Fibroblast of skin of back (primary cell): ENCODE measurements around the gene LDHB.
"Not testable (repeated sequence)": the region's sequence is repeated elsewhere in the genome, so short reads cannot be mapped to it uniquely, and the experiment has no call there.

Experiments
- DNase-seq: peaks from one replicate; pipeline ENCODE4 v3.0.0-alpha.2; 2013

LDHB gene

DNA sequence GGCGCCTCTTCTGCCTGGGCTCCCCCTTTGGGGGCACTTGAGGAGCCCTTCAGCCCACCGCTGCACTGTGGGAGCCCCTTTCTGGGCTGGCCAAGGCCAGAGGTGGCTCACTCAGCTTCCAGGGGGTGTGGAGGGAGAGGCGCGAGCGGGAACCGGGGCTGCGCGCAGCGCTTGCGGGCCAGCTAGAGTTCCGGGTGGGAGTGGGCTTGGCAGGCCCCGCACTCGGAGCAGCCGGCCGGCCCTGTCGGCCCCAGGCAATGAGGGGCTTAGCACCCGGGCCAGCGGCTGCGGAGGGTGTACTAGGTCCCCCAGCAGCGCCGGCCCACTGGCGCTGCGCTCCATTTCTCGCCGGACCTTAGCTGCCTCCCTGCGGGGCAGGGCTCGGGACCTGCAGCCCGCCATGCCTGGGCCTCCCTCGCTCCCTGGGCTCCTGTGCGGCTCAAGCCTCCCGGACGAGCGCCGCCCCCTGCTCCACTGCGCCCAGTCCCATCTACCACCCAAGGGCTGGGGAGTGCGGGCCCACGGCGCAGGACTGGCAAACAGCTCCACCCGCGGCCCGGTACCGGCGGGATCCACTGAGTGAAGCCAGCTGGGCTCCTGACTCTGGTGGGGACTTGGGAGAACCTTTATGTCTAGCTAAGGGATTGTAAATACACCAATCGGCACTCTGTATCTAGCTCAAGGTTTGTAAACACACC, 3.9 kb upstream of the LDHB start:
- not testable (repeated sequence) for DNase-seq

DNA sequence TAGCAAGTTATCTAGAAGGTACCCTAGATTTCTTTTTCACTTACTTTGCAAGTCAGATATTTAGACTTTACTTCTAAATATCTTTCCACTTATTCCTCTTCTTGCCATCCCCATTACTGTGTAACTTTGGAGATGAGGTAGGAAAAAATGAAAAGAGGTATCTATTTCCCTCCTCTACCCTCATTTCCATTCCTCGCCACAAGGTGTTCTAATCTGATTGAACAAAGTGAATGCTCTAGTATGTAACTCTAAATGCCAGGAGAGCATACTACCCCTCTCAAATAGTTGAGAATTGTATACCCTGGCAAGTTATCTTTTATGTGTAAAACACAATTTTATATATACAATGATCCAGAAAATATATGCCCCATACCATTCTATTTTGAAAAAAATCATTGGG, 1.7 kb upstream of the LDHB start:
- DNase-seq = no peak

DNA sequence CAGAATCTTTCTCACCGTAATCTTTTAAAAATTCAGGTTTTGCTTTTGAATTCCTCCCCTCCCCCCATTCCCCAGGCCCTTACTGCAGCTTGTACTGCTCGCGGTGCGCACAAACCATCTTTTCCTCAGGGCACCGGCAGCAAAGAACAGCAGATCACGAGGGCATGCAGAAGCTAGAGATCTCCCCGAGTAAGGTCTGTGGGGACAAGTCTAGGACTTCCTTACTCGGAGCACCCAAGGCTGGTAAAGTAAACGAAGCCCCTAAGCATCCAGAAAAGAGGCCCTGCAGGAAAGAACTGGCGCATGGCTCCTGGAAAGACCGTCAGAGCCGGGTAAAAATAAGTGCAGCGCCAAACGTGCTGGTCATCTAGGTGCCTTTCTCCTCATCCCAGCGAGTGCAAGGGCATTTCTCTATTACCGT, 727 bp downstream of the LDHB start:
- peak; percentile 55 for DNase-seq

DNA sequence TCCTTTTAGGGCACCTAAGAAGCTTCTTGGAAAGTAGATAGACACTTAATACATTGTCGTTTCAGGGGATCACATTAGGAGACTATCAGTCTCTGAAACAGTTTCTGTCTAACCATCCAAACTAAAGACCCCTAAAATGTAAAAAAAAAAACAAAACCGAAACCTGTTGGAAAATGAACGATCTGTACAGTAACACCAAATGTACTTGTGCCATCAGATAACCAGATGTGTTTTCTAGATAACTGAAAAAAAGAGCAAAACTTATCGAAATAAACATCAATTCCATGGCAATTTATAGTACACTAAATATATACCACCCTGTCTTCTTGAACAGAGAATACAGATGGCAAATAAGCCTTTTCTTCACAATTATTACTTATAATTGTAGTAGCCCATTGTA, 2.1 kb downstream of the LDHB start:
- DNase-seq = no peak

DNA sequence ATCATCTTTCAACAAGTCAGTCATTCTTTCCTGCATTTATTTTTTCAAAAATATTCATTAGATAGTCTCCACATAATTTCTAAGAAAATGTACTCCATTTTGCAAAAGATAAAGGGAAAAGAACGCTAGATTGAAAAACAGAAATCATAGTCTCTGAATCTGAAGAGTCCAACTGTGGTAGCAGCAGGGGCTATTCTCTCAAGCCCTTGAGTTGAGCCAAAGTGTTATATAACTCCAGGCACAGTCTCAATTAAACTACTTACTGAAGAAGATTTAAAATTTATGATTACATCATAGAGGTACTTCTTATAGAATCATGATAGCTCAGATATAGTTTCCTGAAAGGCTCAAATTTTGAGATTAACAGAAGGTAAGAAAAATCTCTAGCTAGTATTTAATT, 5.8 kb downstream of the LDHB start:
- DNase-seq = no peak

DNA sequence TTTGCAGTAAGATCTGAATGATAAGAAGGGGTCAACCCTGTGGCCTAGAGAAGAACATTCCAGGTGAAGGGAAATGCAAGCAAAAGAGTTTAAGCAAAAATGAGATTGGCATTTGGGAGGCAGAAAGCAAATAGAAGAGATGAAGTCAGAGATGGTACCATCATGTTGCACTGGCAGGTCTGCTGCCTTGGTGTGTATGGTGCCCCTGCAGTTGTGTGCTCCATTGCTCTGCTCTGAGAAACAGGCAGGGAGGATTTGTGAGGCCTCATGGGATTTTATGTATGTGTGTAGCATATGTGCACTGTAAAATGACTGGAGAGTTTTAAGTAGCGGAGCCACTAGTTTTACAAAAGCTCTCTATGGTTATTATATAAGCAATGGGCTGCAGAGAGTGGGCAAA, 6.6 kb downstream of the LDHB start:
- DNase-seq = no peak

DNA sequence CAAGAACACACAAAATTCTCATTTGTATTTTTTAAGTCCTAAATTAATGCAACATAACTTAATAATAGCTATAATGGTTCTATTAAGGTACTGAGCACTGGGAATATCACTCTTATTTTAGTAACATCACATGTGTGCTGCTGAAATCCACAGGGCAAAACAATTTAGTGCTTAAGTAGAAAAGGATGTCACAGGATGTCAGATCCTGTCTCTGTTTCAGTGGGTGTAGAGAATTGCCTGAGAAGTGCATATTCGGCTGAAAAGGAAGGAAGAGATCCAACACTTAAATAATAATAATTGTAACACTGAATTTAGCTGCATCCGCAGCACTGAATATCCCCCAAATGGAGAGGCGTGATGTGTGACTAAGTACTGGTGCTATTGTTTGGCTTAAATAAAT, 8.6 kb downstream of the LDHB start:
- DNase-seq = peak; percentile 5

DNA sequence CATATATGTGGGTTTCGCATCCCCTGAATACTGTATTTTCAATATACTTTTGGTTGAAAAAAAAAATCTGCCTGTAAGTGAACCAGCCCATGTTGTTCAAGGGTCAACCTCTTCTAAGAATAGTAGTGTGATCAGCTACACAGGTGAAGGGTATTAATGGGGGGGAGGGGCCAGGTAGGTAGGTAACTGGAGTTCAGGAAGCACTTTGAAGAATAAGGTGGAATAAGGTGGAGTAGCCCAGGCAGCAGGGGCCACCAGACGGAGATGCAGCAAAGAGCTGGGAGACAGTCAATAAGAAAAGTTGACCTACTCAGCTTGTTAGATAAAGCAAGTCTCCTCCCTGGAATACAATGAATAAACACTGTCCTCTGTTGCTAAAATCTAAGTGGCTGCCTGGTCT, 9.3 kb downstream of the LDHB start:
- no peak for DNase-seq

DNA sequence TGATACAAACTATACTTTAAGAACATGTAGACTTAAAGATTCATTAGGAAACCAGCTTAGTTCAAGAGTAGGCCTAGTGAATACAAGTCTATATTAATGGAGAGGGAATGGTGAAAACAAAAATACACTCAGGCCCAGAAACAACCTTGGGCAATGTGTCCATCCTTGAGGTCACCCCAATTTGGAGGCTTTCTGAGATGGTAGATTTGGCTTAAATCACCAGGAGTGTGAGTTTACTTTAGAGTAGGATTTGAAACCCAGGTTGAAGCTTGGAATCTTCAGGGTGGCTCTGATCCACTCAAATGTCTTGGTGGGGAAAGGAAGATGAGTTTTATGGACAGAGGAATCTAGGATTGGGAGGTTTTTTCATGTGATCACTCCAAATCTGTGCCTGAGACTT, 10.5 kb downstream of the LDHB start:
- no peak for DNase-seq

DNA sequence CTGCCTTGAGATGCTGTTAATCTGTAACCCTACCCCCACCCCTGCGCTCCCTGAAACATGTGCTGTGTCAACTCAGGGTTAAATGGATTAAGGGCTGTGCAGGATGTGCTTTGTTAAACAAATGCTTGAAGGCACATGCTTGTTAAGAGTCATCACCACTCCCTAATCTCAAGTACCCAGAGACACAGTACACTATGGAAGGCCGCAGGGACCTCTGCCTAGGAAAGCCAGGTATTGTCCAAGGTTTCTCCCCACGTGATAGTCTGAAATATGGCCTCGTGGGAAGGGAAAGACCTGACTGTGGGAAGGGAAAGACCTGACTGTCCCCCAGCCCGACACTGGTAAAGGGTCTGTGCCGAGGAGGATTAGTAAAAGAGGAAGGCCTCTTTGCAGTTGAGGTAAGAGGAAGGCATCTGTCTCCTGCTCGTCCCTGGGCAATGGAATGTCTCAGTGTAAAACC, 12.6 kb downstream of the LDHB start:
- not testable (repeated sequence) for DNase-seq

DNA sequence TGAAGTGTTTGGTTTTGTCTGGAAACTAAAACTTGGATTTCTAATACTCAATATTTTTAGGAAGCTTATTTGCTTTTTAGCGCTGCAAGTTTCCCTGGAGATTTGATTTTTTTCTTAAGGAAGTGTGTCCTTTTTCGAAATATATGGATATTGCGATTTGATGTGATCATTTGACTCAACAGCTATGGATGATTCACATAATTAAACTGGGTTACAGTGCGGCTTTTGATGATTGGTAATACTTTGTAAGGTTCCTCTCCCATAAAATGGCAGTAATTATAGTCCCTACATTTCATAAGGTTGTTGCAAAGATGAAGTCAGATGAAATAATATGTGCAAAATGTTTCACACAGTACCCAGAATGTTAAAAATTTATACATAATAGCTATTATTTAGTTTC, 13.1 kb downstream of the LDHB start:
- no peak for DNase-seq

DNA sequence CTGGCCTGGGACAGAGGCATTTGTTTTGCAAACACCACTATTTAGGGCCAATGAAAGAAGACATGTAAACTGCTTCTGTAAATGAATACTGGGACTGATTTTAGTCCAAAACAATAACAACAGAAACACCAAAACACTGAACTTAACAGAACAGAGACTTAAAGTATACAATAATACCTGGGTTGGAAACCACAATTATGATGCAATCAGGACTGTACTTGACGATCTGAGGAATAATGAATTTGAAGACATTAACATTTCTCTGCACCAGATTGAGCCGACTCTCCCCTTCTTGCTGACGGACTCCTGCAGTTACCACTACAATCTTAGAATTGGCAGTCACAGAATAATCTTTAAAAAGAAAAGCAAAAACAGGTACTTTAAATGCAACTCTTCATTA, 13.9 kb downstream of the LDHB start:
- DNase-seq = no peak

DNA sequence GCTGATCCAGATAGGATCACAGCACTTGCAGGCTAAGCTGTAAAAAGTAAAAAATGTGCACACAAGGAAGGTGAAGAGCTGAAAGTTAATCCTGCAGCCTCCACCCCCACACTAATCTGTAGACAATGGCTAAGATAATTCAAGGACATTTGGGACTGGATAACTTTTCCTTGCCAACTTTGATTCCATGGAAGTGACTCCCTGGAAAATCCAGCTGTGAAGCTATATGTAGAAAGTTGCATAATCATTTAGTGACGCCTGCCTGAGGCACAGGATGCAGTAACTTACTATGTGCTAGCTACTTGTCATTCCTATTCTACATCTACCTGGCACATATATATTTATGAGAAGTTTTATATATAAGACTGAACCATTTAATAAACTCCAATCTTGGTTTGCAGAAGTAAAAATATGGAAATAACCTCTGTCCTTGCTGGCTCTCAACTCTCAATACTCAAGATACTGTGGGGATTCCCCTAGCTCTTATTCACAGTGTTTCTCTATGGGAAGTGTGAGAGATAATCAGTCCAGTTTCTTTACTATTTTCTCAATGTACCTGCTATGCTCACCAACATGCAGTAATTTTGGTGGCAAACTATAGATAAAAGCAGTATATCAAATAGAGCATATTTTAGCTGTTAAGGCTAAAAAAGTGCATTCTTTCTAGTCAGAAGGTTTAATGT, 14.8 kb downstream of the LDHB start:
- DNase-seq = no peak

DNA sequence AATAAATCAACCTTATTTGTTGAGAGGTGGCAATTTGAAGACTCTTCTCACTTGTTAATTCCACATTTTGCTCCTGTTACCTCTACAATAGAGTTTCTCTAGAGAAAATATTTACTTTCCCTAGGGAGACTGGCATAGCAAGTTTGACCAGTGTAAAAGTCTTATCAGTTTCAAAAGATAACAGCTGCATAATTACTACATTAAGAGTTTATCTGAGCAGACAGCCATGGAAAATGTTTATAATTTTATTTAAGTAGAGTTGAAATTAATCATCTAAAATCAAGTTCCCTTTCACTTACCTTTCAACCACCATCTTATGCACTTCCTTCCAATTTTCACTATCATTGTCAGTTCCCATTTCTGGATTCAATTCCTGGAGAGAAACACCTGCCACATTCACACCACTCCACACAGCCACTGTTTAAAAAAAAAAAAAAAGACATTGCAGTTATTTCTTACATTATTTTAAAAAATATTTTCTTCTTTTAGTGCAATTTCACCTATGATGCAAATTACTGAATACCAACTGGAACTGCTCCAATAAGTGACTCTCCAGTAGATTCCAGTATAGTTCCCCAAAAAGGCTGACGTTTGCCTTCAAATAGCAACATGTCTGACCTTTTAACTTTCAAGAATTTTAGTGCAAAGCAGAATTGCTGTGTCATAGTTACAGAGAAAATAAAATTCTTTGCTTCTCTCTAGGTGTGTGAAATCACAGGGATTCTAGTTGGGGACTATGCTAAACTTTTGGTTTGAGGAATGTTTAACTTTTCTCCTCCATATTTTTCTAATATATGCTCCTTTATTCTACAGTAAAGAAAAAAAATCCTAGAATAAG, 19.4 kb downstream of the LDHB start:
- DNase-seq = no peak

DNA sequence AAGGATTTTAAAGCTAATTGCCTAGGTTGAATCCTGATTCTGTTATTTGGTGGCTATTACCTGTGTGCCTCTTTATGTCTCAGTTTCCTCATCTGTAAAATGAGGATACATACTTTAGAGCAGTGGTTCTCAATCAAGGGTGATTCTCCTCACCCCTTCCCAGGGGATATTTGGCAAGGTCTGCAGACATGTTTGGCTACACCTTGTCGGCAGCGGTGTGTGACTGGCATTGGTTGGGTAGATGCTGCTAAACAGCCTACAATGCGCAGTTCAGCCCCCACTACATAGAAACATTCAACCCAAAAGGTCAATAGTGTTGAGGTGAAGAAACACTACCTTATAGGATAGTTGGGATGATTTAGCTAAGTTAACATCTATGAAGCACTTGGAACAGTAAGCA, 23.4 kb downstream of the LDHB start:
- no peak for DNase-seq

DNA sequence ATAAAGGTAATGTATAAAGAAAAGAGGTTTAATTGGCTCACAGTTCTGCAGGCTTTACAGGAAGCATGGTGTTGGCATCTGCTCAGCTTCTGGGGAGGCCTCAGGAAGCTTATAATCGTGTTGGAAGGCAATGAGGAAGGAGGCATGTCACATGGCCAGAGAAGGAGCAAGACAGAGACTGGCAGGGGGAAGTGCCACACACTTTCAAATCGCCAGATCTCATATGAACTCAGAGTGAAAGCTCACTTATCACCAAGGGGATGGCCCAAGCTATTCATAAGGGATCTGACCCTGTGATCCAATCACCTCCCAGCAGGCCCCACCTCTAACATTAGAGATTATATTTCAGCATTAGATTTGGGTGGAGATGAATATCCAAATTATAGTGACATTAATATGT, 26.3 kb downstream of the LDHB start:
- no peak for DNase-seq

DNA sequence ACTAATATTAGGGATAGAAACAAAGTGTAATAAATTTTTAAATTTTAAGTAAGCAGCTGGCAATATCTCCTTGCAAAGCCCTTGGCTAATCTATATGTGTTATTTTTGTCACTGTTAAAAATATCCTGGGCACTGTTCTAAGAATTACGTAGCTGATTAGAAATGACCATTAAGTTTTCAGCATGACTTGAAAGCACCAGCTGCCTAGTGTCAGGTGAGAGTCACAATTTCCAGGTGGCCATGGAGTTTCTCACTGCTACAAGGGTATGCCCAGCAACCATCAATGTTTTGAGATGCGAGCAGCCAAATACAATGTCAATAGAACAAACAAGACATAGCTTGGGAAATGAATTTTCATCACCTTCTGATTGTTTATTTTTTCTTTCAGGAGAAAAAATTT, 29.7 kb downstream of the LDHB start:
- DNase-seq = no peak

DNA sequence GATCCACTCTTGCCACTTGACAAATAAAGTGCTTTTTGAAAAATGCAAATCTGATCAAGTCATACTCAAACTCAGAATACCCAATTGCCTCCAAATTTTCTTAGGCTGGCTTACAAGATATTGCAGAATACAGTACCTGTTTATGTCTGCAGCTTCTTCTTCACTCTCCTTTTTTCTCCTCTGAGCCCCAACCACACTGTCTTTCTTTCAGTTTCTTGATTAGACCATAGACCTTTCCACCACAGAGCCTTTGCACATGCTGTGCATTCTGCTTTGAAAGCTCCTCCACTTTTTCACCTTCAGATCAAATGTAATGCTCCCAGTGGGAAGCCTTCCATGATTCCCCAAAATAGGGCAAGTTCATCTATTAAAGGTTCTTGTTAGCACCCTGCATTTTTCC, 39.1 kb downstream of the LDHB start:
- no peak for DNase-seq

DNA sequence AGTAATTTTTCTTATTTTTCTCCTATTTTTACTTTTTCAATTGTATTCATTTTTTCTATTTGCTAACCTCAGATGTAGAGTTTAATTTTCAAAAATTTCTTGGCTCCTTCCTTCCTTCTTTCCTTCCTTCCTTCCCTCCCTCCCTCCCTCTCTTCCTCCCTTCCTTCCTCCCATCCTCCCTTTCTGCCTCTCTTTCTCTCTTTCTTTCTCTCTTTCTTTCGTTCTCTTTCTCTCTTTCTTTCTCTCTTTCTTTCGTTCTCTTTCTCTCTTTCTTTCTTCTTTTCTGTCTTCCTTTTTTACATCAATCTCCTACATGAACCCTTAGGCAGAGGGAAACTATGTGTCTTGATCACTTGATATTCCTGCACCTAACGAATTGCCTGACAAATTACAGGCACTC, 40.6 kb downstream of the LDHB start:
- no peak for DNase-seq

DNA sequence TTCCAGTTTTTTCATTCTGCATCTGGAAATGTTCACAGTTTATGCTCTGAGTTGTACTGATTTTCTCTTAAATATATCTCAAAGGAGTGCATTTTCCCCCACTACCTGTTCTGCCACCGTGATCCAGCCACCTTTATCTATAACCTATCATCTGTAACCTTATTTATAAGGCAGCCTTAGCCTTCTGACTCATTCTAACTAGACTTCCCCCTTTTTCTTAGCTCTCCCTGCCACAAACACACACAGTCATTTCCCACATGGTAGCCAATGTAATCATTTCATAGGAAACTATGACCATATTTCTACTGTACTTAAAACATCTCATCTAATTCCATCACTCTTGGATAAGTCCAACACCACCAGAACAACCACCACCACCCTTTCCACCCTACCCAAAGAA, 42.2 kb downstream of the LDHB start:
- no peak for DNase-seq

DNA sequence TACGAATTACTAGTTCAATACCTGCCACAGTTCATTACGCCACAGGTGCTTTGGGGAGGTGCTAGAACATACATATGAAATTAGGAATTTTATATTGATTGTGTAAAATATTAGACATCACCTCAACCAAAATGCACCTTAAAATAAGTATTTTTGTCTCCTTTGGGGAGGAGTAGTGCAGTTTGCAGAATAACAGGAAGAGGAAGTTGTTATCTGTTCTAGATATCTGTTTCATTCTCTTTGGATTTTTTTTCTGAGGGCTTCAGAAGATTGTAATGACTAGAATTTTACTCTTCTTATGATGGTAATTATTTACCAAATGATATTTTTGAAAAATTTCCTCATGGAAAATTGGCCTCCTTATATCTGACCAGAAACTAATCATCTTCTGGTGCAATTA, 43.1 kb downstream of the LDHB start:
- no peak for DNase-seq

DNA sequence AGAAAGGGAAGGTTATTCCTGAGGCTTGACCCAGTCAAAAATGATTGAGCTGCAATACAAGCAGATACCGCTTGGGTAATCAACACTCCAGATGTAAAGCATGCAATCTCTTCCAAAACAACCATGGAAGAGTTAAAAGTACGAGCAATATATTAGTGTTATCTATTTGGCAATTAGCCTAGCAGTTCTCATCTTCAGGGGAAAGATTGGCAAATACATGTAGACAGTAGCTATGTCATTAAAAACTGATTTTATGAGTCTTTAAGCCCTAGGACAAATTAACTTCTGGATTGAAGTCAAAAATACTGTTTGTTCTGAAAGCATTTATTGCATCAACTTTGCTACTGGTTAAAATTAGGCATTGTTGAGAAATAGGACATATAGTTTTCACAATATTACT, 43.7 kb downstream of the LDHB start:
- DNase-seq = no peak

DNA sequence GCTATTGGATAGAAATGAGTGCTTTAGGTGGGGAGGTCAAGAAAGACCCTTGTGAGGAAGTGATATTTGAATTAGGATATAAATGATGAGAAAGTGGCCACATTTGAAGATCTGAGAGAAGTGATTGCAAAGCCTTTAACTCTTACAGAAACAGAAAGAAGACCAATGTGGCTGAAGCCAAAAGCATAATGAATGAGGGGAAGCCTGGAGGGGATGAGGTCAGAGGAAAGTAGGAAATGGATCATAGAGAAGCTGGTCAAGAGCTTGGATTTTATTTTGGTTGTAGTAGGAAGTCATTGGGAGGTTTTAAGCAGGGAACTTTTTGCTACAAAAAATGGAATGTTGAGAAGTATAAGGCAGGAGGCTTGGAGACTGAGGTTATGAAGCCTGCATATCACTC, 49.4 kb downstream of the LDHB start:
- DNase-seq = no peak

DNA sequence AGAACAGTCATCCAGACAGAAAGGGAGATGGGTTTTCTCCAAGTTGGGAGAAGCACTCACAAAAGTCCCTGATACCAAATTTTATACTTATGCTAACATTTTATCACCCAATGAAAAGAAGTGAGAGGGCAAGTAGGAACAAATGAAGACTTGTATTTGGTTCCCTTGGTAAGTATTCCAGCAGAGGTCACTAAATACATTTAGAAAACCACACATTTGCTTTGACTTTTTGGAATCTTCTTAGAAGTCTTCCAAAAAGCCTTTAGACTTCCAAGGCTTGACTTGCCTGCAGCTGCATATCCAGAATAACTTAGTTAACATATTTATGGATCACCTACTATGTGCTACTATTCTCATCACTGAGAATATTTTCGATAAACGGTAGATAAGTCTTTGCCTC, 49.9 kb downstream of the LDHB start:
- DNase-seq = peak; percentile 8
